ENCODE measurements around the gene ARHGEF12.

ARHGEF12 gene

GRCh38 chr11:120344302-120345004 is 8.2 kb downstream of the ARHGEF12 start:
- no peak for DNase-seq

GRCh38 chr11:120346233-120346632 is 10.0 kb downstream of the ARHGEF12 start:
- no peak for DNase-seq

- DNase-seq, result no peak
Measured at GRCh38 chr11:120350637-120351036, 14.4 kb downstream of the ARHGEF12 start.

- DNase-seq, result no peak
Measured at GRCh38 chr11:120352405-120352804, 16.2 kb downstream of the ARHGEF12 start.

GRCh38 chr11:120354068-120354467 is 17.9 kb downstream of the ARHGEF12 start:
- no peak for DNase-seq

GRCh38 chr11:120354779-120355178 is 18.6 kb downstream of the ARHGEF12 start:
- DNase-seq, result no peak

- no peak for DNase-seq
Measured at GRCh38 chr11:120357620-120358019, 21.4 kb downstream of the ARHGEF12 start.

GRCh38 chr11:120358729-120359128 is 22.5 kb downstream of the ARHGEF12 start:
- no peak for DNase-seq

GRCh38 chr11:120363436-120363835 is 27.2 kb downstream of the ARHGEF12 start:
- no peak for DNase-seq

- DNase-seq, result no peak
Measured at GRCh38 chr11:120365512-120365911, 29.3 kb downstream of the ARHGEF12 start.

- DNase-seq, result no peak
Measured at GRCh38 chr11:120372296-120372695, 36.1 kb downstream of the ARHGEF12 start.

- no peak for DNase-seq
Measured at GRCh38 chr11:120375076-120375475, 38.9 kb downstream of the ARHGEF12 start.

- no peak for DNase-seq
Measured at GRCh38 chr11:120376547-120377182, 40.5 kb downstream of the ARHGEF12 start.

GRCh38 chr11:120378474-120378873 is 42.3 kb downstream of the ARHGEF12 start:
- no peak for DNase-seq

GRCh38 chr11:120381401-120381800 is 45.2 kb downstream of the ARHGEF12 start:
- DNase-seq, result no peak

- DNase-seq, result no peak
Measured at GRCh38 chr11:120383518-120384155, 47.4 kb downstream of the ARHGEF12 start.

GRCh38 chr11:120384476-120384875 is 48.3 kb downstream of the ARHGEF12 start:
- DNase-seq, result no peak

GRCh38 chr11:120385110-120385509 is 48.9 kb downstream of the ARHGEF12 start:
- DNase-seq, result no peak

GRCh38 chr11:120385655-120386054 is 49.4 kb downstream of the ARHGEF12 start:
- no peak for DNase-seq

GRCh38 chr11:120386318-120386717 is 50.1 kb downstream of the ARHGEF12 start:
- DNase-seq, result no peak

GRCh38 chr11:120386774-120387371 is 50.7 kb downstream of the ARHGEF12 start:
- DNase-seq, result no peak

GRCh38 chr11:120388261-120388660 is 52.0 kb downstream of the ARHGEF12 start:
- DNase-seq, result no peak

GRCh38 chr11:120389693-120390584 is 53.7 kb downstream of the ARHGEF12 start:
- no peak for DNase-seq
